Panc1 (cell line): ENCODE results near the gene SRXN1. TPM values are rescaled to one million over a fixed set of nuclear protein-coding genes. Genes with fewer than 3 reads are reported as not detected.

Experiments
- ATAC-seq: fragments of 200-7000 bp; cut with Tn5 transposase; 2 replicates; pipeline ENCODE4 v1.9.1; 2020; ENCODE audit warnings: mild to moderate bottlenecking, moderate library complexity
- BruUV-seq: library from RNA; stranded (reverse); fragments of 400-500 nt; replicated peaks from 2 replicates; lab custom pipeline; 2021; lab: Mats Ljungman, UMichigan
- CTCF ChIA-PET: fragments of 300-600 bp; sonication (Branson Sonifier 250); formaldehyde crosslinking; loops from one replicate; lab custom pipeline; 2022; ENCODE audit warnings: antibody characterized with exemption; lab: Charles Lee
- POLR2A ChIA-PET: fragments of 300-600 bp; sonication (Branson Sonifier 250); formaldehyde crosslinking; loops from one replicate; lab custom pipeline; 2022; ENCODE audit warnings: antibody characterized with exemption; lab: Charles Lee
- DNase-seq: peaks from one replicate; pipeline ENCODE4 v3.0.0-alpha.2; 2010; ENCODE audit warnings: low read depth, low spot score
- H3K27ac ChIP-seq: 2 replicates; pipeline ENCODE4 v1.5.1; 2011; ENCODE audit warnings: mild to moderate bottlenecking, low read length, inconsistent platforms
- H3K27me3 ChIP-seq: fragments of 200-500 bp; sonication (Bioruptor generic); 2 replicates; pipeline ENCODE4 v1.6.0; 2014; ENCODE audit warnings: low read length, inconsistent platforms; ENCODE audit not compliant: control insufficient read depth, insufficient read depth
- H3K36me3 ChIP-seq: fragments of 200-500 bp; sonication (Bioruptor generic); 2 replicates; pipeline ENCODE4 v1.5.1; 2014; ENCODE audit warnings: inconsistent platforms, mild to moderate bottlenecking, low read length, moderate library complexity; ENCODE audit not compliant: control insufficient read depth, insufficient read depth
- H3K4me1 ChIP-seq: 2 replicates; pipeline ENCODE4 v1.5.1; 2011; ENCODE audit warnings: inconsistent platforms, mild to moderate bottlenecking, low read length, moderate library complexity; ENCODE audit not compliant: control insufficient read depth, insufficient read depth
- H3K4me3 ChIP-seq, 2 experiments: 2 replicates each; pipeline ENCODE4 v1.5.1; 2011 to 2012; ENCODE audit warnings: low read depth in 2 of 2, low read length in 2 of 2, mild to moderate bottlenecking in 2 of 2, inconsistent platforms in 1 of 2, moderate library complexity in 1 of 2
- H3K9me3 ChIP-seq: fragments of 200-500 bp; sonication (Bioruptor generic); 2 replicates; pipeline ENCODE4 v1.5.1; 2014; ENCODE audit warnings: low read depth, mild to moderate bottlenecking, inconsistent platforms, low read length, moderate library complexity; ENCODE audit not compliant: control insufficient read depth, insufficient read depth
- POLR2AphosphoS5 ChIP-seq: IDR thresholded peaks from 2 replicates; pipeline ENCODE4 v1.6.1; 2012; ENCODE audit warnings: mild to moderate bottlenecking, low read depth, low read length, moderate library complexity
- SIN3A ChIP-seq: IDR thresholded peaks from 2 replicates; pipeline ENCODE4 v1.6.1; 2012; ENCODE audit warnings: low read depth, mild to moderate bottlenecking, low read length, moderate library complexity, borderline replicate concordance; ENCODE audit not compliant: insufficient read depth
- TCF7L2 ChIP-seq: IDR thresholded peaks from 2 replicates; pipeline ENCODE4 v1.6.1; 2011; ENCODE audit warnings: mild to moderate bottlenecking, low read depth, low read length, inconsistent platforms
- in situ Hi-C: cut with HindIII; loops from 2 replicates; pipeline ENCODE4 v1.10.0; 2016; ENCODE audit warnings: low sequenced_read_pairs, low pct_unique_long_range_greater_than_20kb
- intact Hi-C: fragments of 100-400 bp; cut with micrococcal nuclease; formaldehyde crosslinking; loops from one replicate; pipeline ENCODE4 v1.10.0; 2022; ENCODE audit not compliant: unreplicated experiment
- total RNA-seq: library from RNA; stranded (reverse); gene quantifications from one replicate; pipeline ENCODE4 v1.2.1, GENCODE V29; 2021; ENCODE audit not compliant: unreplicated experiment
- TF ChIP-seq, protein P1 (sequence below): fragments of 450-650 bp; IDR thresholded peaks from 2 replicates; pipeline ENCODE4 v1.5.1; 2017; ENCODE audit warnings: mild to moderate bottlenecking
- TF ChIP-seq, protein P2 (sequence below), 2 experiments: IDR thresholded peaks; 2 replicates each; pipeline ENCODE4 v1.6.1; 2011 to 2012; ENCODE audit warnings: low read depth in 2 of 2, control low read depth in 1 of 2, low read length in 1 of 2, mild to moderate bottlenecking in 1 of 2, moderate library complexity in 1 of 2; ENCODE audit not compliant: insufficient read depth in 1 of 2

Gene SRXN1
- total RNA-seq, 1 experiment from 2014 or later, result 34.5 TPM

DNA sequence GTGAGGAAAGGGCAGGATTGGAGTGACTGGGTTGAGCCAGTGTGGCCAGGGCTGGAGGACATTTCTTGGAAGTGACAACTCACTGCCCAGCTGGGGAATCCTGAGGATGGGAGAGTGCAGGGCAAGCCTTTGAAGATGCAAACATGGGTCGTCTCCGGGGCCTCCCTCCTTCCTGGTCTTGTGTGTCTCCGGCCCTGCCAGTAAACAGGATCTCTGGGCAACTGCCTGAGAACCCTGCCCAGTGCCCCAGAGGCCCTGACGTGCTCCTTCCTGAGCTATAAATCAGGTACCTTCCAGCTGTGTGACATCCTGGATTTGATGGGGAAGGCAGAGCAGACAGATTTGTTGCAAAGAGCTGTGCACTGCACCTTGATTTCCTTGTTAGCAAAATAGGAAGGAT, 30.0 kb downstream of the SRXN1 start:
- no TSS peak for BruUV-seq
- in situ Hi-C loops, result no loop called here
- TF ChIP-seq, protein P1, sequence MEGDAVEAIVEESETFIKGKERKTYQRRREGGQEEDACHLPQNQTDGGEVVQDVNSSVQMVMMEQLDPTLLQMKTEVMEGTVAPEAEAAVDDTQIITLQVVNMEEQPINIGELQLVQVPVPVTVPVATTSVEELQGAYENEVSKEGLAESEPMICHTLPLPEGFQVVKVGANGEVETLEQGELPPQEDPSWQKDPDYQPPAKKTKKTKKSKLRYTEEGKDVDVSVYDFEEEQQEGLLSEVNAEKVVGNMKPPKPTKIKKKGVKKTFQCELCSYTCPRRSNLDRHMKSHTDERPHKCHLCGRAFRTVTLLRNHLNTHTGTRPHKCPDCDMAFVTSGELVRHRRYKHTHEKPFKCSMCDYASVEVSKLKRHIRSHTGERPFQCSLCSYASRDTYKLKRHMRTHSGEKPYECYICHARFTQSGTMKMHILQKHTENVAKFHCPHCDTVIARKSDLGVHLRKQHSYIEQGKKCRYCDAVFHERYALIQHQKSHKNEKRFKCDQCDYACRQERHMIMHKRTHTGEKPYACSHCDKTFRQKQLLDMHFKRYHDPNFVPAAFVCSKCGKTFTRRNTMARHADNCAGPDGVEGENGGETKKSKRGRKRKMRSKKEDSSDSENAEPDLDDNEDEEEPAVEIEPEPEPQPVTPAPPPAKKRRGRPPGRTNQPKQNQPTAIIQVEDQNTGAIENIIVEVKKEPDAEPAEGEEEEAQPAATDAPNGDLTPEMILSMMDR, result no peak
- TF ChIP-seq SIN3A, result no peak
- TF ChIP-seq, protein P2, sequence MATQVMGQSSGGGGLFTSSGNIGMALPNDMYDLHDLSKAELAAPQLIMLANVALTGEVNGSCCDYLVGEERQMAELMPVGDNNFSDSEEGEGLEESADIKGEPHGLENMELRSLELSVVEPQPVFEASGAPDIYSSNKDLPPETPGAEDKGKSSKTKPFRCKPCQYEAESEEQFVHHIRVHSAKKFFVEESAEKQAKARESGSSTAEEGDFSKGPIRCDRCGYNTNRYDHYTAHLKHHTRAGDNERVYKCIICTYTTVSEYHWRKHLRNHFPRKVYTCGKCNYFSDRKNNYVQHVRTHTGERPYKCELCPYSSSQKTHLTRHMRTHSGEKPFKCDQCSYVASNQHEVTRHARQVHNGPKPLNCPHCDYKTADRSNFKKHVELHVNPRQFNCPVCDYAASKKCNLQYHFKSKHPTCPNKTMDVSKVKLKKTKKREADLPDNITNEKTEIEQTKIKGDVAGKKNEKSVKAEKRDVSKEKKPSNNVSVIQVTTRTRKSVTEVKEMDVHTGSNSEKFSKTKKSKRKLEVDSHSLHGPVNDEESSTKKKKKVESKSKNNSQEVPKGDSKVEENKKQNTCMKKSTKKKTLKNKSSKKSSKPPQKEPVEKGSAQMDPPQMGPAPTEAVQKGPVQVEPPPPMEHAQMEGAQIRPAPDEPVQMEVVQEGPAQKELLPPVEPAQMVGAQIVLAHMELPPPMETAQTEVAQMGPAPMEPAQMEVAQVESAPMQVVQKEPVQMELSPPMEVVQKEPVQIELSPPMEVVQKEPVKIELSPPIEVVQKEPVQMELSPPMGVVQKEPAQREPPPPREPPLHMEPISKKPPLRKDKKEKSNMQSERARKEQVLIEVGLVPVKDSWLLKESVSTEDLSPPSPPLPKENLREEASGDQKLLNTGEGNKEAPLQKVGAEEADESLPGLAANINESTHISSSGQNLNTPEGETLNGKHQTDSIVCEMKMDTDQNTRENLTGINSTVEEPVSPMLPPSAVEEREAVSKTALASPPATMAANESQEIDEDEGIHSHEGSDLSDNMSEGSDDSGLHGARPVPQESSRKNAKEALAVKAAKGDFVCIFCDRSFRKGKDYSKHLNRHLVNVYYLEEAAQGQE (IDR thresholded peaks at IDR 0.05; ENCODE audit: insufficient read depth in 1 of 2, low read depth in 2 of 2, low read length in 1 of 2), result no peak
- TF ChIP-seq POLR2AphosphoS5, result no peak
- no peak for TF ChIP-seq TCF7L2
- ChIA-PET POLR2A (interaction anchor here (0.6 to 0.7 kb wide), 2 partner anchors 11 to 12 kb away, joined by 5 to 7 read pairs; no protein-coding TSS in a partner anchor), CTCF (no interaction called here)
- H3K27ac ChIP-seq, result no peak overlapping the region
- no peaks in the 10 kb centered on the region for H3K4me1 ChIP-seq
- peaks cover 9% of the 10 kb centered on the region; the same call in 1 of the 2 replicates for H3K27me3 ChIP-seq
- no peaks in the 10 kb centered on the region for H3K9me3 ChIP-seq
- no peaks in the 10 kb centered on the region for H3K36me3 ChIP-seq
- H3K4me3 ChIP-seq, result no peak overlapping the region
- ATAC-seq, result no peak
- intact Hi-C loops, result no loop called here
- no peak for DNase-seq

DNA sequence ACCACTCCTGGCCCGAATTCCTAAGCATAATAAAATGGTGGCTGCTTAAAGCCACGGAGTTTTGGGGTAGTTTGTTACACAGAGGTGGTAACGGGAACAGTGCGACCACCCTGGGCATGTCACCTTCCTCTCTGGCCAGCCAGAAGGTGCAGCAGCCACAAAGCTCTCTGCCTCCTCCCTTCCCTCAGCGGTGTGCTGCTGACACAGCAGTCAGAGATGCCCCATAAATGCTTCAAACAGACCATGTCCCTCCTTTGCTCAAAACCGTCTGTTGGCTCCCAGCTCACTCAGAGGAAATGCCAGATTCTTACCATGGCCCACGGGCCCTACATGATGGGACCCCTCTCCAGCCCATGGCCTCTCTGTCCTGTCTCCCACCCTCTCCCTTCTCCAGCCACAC, 30.8 kb downstream of the SRXN1 start:
- ChIA-PET POLR2A (no interaction called here), CTCF (interaction anchor here (0.6 kb wide), 1 partner anchor 371 kb away, joined by 4 read pairs; no protein-coding TSS in a partner anchor)
- H3K27me3 ChIP-seq, result peaks cover 9% of the 10 kb centered on the region; the same call in 1 of the 2 replicates

More for the DNA sequence above, 30.8 kb downstream of the SRXN1 start:
- intact Hi-C loops (no loop called here), in situ Hi-C loops (no loop called here)
- Histone ChIP-seq H3K9me3 (no peaks in the 10 kb centered on the region), H3K4me3 (no peak overlapping the region), H3K27ac (no peak overlapping the region), H3K36me3 (no peaks in the 10 kb centered on the region), H3K4me1 (no peaks in the 10 kb centered on the region)
- no peak for DNase-seq
- ATAC-seq, result no peak; the same call in 1 of the 2 replicates
- no TSS peak for BruUV-seq
- TF ChIP-seq, protein P2 (IDR thresholded peaks at IDR 0.05; ENCODE audit: insufficient read depth in 1 of 2, low read depth in 2 of 2, low read length in 1 of 2), result no peak
- TF ChIP-seq SIN3A (no peak), POLR2AphosphoS5 (no peak), TCF7L2 (no peak)
- TF ChIP-seq, protein P1, result no peak
